NT2/D1 (cell line): ENCODE results near the gene NAXD.

ENCODE experiments used
- DNase-seq: peaks from one replicate; pipeline ENCODE4 v3.0.0-alpha.2; 2011; ENCODE audit warnings: low read depth, low spot score
- H3K27me3 ChIP-seq: 2 replicates; pipeline ENCODE4 v1.6.0; 2011; ENCODE audit warnings: mild to moderate bottlenecking; ENCODE audit not compliant: insufficient read length, insufficient read depth
- H3K36me3 ChIP-seq: 2 replicates; pipeline ENCODE4 v1.6.1; 2011; ENCODE audit warnings: mild to moderate bottlenecking, low read length, mixed read lengths; ENCODE audit not compliant: insufficient read depth, insufficient read length
- H3K4me1 ChIP-seq: 2 replicates; pipeline ENCODE4 v1.5.1; 2011; ENCODE audit not compliant: insufficient read depth, insufficient read length
- H3K4me3 ChIP-seq: 2 replicates; pipeline ENCODE4 v1.5.1; 2011; ENCODE audit warnings: low read depth; ENCODE audit not compliant: insufficient read length
- H3K9ac ChIP-seq: 2 replicates; pipeline ENCODE4 v1.6.0; 2011; ENCODE audit warnings: low read depth; ENCODE audit not compliant: insufficient read length
- H3K9me3 ChIP-seq: 2 replicates; pipeline ENCODE4 v1.5.1; 2011; ENCODE audit warnings: mild to moderate bottlenecking, low read length; ENCODE audit not compliant: insufficient read depth
- SUZ12 ChIP-seq: IDR thresholded peaks from 2 replicates; pipeline ENCODE4 v1.6.1; 2011; ENCODE audit not compliant: insufficient read length, insufficient read depth; ENCODE audit errors: extremely low read depth
- YY1 ChIP-seq: IDR thresholded peaks from 2 replicates; pipeline ENCODE4 v1.6.1; 2011; ENCODE audit not compliant: insufficient read length, insufficient read depth
- ZNF274 ChIP-seq: IDR thresholded peaks from 2 replicates; pipeline ENCODE4 v1.6.1; 2011; ENCODE audit warnings: mild to moderate bottlenecking, low read depth, low read length

Gene NAXD

DNA sequence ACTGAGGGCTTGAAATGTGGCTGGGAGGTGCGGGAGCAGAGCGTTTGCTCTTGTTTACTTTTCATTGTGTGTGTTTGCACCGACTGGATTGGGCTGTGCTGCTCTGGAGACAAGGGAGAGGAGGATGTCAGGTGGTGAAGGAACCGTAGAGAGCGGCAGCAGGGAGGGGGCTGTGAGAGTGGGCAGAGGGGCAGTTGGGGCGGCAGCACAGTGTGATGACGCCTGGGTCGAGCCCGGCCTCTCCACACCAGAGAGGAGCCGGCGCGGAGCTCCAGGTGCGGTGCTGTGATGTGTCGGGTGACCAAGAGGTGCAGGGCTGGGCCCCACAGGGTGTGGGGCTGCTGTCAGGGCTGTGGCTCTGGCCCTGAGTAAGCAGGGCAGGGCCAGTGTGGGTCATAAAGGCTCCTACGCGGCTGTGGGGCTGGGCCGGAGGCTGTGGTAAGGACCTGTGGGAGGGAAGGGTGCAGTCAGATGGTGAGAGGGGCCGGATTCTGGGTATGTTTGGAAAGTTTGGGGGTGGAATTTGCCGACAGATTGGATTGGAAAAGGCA lies 10.5 kb downstream of the NAXD start:
- H3K9me3 ChIP-seq: no peaks in the 10 kb centered on the region
- H3K9ac ChIP-seq: no peak overlapping the region
- H3K4me1 ChIP-seq: peaks cover 2% of the 10 kb centered on the region
- no peak overlapping the region for H3K4me3 ChIP-seq
- peaks cover 66% of the 10 kb centered on the region for H3K36me3 ChIP-seq
- TF ChIP-seq SUZ12 (no peak), YY1 (no peak), ZNF274 (no peak)
- H3K27me3 ChIP-seq: no peaks in the 10 kb centered on the region
- DNase-seq: no peak

DNA sequence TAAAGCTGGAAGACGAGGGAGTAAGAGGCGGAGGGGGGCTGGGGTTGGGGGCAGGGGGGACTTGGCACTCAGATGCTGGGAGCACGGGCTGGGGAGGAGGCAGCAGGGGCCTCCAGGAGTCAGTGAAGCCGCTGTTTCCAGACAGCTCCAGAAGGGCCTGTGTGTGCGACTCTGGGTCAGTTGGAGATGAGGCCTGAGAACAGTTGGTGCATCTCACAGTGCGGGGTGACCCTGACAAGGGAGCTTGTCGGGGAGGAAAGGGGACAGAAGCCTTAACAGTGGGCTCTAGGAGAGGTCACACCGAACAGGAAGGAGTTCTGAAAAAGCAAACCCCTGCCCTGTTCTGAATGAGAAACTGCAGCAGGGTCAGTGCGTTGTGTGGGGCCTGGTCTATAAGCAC lies 11.2 kb downstream of the NAXD start:
- Histone ChIP-seq H3K9ac (no peak overlapping the region), H3K36me3 (peaks cover 71% of the 10 kb centered on the region), H3K4me1 (peaks cover 2% of the 10 kb centered on the region), H3K9me3 (no peaks in the 10 kb centered on the region), H3K27me3 (no peaks in the 10 kb centered on the region), H3K4me3 (no peak overlapping the region)
- no peak for TF ChIP-seq SUZ12
- TF ChIP-seq YY1: no peak
- no peak for TF ChIP-seq ZNF274
- no peak for DNase-seq

DNA sequence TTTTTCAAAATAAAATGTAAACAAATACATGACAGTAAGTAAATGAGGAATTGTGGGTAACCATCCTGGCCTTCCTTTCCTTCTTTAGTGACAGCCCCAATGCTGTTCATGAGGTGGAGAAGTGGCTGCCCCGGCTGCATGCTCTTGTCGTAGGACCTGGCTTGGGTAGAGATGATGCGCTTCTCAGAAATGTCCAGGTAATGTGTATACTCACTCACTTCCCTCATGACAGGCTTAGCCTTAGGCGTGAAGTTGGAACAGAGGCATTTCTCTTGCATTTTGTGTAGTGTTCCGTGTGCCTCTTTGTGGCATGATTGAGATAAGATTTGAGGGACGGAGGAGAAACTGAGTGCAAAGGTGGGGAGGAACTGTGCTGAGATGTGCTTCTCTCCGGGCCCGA lies 12.0 kb downstream of the NAXD start:
- Histone ChIP-seq H3K9me3 (no peaks in the 10 kb centered on the region), H3K4me3 (no peak overlapping the region), H3K27me3 (no peaks in the 10 kb centered on the region), H3K4me1 (peaks cover 2% of the 10 kb centered on the region), H3K9ac (no peak overlapping the region), H3K36me3 (peaks cover 68% of the 10 kb centered on the region)
- TF ChIP-seq ZNF274: no peak
- no peak for TF ChIP-seq SUZ12
- DNase-seq: no peak

DNA sequence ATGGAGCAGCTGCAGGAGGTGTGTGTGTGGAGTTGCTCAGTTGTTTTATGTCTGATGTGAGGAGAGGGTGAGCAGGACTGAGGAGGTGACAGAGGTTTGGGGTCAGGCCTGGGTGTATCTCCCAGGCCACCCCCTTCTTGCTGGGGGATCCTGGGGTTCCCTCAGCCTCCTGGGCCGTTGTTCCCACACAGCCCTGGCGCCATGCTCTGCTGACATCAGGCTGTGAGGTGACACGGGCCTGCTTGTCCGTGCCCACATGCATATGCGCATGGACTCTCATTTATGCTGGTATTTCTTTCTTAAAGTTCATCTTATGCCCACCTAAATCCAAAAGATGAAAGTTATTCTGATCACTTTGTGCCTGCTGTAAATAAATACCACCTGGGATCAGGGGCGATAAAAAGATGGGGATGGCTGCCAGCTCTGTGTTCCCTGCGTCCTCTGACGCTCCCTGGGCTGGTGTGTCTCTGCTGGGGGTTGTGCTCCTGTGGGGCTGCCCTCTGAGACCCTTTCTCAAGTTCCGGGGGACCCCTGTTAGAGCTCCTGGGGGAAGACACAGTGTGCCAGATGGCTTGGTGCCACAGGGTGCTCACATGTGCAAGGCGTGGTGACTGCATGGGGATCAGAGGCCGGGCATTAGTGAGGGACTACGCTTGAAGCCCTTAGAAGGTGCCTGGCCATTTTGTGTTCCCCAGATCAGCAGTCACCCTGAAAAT lies 12.6 kb downstream of the NAXD start:
- no peaks in the 10 kb centered on the region for H3K27me3 ChIP-seq
- TF ChIP-seq ZNF274: no peak
- TF ChIP-seq YY1: no peak
- TF ChIP-seq SUZ12: no peak
- H3K36me3 ChIP-seq: peaks cover 62% of the 10 kb centered on the region
- H3K9ac ChIP-seq: no peak overlapping the region
- DNase-seq: no peak
- peaks cover 2% of the 10 kb centered on the region for H3K4me1 ChIP-seq
- H3K4me3 ChIP-seq: no peak overlapping the region
- H3K9me3 ChIP-seq: no peaks in the 10 kb centered on the region

DNA sequence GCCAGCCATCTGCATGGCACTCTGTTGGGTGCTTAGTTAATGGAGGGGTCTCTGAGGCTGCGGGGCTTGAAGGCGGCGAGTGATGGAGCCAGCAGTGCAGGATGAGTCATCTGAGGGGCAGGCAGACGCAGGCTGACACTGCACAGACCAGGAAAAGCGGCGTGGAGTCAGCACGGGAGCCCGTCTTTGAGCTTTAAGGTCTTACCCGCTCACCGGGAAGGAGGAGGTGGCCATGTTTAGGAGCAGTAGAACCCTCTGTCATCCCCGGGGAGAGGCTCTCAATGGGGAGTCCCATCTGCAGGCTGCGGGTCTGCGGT lies 13.1 kb downstream of the NAXD start:
- Histone ChIP-seq H3K4me1 (peaks cover 2% of the 10 kb centered on the region), H3K4me3 (no peak overlapping the region), H3K9me3 (no peaks in the 10 kb centered on the region), H3K9ac (no peak overlapping the region), H3K36me3 (peaks cover 57% of the 10 kb centered on the region), H3K27me3 (no peaks in the 10 kb centered on the region)
- no peak for TF ChIP-seq ZNF274
- no peak for TF ChIP-seq YY1
- TF ChIP-seq SUZ12: no peak
- DNase-seq: no peak

DNA sequence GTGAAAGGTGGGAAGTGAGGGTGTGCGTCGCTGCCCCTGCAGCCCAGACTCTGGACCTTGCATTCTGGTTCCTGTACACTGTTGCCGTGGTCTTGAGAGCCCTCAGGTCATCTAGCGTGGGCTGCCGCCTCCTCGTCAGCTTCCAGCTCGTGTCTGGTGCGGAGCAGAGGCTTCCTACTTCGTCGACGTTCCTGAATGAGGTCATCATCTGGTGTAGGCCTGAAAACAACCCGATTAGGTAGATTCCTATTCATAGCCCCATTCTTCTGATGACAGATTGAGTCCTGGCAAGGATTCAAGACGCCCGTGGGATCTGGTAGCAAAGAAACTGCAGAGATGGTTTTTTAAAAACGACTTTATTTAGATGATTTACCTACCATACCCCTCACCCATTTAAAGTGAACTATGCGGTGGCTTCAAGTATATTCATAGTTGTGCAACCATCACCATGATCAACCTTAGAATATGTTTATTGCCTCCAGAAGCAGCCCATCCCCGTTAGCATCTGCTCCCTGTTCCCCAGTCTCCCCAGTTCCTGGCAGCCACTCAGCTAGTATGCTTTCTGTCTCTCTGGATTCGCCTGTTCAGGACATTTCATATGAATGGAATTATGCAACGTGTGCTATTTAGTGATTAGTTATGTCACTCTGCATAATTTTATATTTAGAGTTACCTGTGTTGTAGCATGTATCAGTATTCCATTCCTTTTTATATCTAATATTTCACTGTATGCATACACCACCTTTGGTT lies 13.8 kb downstream of the NAXD start:
- no peak for DNase-seq
- Histone ChIP-seq H3K4me1 (peaks cover 2% of the 10 kb centered on the region), H3K9ac (no peak overlapping the region), H3K36me3 (peaks cover 57% of the 10 kb centered on the region), H3K27me3 (no peaks in the 10 kb centered on the region), H3K9me3 (no peaks in the 10 kb centered on the region), H3K4me3 (no peak overlapping the region)
- no peak for TF ChIP-seq YY1
- TF ChIP-seq SUZ12: no peak

DNA sequence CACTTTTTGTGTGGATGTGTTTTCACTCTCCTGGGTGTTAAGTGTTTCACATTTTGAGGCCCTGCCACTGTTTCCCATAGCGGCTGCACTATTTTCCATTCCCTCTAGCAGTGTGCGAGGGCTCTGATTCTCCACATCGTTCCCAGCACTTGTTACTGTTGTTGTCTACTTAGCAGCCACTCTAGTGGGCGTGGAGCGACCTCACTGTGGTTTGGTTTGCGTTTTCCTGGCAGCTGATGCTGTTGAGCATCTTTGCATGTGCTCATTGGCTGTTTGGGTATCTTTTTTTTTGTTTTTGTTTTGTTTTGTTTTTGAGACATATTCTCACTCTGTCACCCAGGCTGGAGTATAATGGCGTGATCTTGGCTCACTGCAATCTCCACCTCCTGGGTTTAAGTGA lies 14.4 kb downstream of the NAXD start:
- Histone ChIP-seq H3K9ac (no peak overlapping the region), H3K27me3 (no peaks in the 10 kb centered on the region), H3K36me3 (peaks cover 58% of the 10 kb centered on the region), H3K4me3 (no peak overlapping the region), H3K9me3 (no peaks in the 10 kb centered on the region), H3K4me1 (peaks cover 5% of the 10 kb centered on the region)
- no peak for TF ChIP-seq SUZ12
- no peak for TF ChIP-seq YY1
- no peak for TF ChIP-seq ZNF274
- DNase-seq: no peak
